GM19043 (cell line): ENCODE data around the gene RNASE3.
"Not testable (repeated sequence)": the region's sequence is repeated elsewhere in the genome, so short reads cannot be mapped to it uniquely, and the experiment has no call there.

Experiments
- ATAC-seq: cut with Tn5 transposase; IDR thresholded peaks from one replicate; pipeline ENCODE4 v1.9.1; 2021; ENCODE audit warnings: low read depth; ENCODE audit not compliant: unreplicated experiment

The RNASE3 gene

GRCh38 chr14:20907214-20907613, 16.0 kb downstream of the RNASE3 start:
- ATAC-seq, result no peak

- not testable (repeated sequence) for ATAC-seq
Measured at GRCh38 chr14:20910822-20911221, 19.6 kb downstream of the RNASE3 start.

DNA sequence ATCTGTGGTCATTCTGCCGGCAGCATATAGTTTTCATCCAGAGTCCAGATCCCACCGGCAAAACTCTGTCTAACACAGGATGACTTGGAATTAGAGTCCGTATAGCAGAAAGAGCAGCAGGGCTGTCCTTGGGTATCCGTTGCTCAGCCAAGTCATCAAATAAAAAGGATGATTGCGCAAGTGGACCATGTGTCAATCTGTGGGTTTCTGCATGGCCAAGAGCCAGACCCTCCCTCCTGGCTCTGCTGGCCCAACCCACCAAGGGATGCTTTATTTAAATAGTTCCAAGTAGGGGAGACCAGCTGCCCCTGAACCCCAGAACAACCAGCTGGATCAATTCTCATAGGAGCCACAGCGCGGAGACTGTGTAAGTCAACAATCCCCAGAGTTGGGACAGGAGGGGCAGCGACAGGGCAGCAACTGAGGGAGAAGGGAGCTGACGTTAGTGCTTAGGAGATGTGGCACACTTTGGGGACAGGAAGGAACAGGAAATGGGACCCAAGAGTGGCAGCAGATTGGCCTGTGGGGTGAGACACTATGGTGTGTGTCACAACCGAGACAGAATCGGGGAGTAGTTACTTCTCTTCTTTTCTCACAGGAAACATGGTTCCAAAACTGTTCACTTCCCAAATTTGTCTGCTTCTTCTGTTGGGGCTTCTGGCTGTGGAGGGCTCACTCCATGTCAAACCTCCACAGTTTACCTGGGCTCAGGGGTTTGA, 28.0 kb downstream of the RNASE3 start:
- not testable (repeated sequence) for ATAC-seq

DNA sequence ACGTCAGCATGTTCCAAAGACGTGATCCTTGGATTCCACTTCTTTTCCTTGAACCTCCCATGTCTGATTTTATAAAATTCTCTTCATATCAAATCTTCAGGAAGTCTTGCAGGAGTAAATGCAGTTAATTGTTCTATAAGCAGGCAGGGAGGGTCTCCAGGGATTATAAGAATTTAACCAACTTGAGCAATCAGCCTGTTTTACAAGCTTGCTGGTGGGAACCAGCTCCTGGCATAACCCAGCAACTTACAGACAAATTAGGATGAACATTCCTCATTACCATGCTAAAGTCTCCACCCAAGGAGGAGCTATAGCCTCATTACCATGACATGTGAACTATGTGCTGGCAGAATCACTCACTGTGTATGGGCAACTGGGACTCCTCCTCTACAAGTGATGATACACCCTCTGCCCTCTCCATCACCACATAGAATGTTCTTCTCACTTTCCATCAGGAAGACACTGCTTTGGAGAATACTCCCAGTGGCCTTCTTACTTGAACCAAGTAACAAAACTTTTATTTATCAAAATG, 32.6 kb downstream of the RNASE3 start:
- ATAC-seq, result not testable (repeated sequence)

DNA sequence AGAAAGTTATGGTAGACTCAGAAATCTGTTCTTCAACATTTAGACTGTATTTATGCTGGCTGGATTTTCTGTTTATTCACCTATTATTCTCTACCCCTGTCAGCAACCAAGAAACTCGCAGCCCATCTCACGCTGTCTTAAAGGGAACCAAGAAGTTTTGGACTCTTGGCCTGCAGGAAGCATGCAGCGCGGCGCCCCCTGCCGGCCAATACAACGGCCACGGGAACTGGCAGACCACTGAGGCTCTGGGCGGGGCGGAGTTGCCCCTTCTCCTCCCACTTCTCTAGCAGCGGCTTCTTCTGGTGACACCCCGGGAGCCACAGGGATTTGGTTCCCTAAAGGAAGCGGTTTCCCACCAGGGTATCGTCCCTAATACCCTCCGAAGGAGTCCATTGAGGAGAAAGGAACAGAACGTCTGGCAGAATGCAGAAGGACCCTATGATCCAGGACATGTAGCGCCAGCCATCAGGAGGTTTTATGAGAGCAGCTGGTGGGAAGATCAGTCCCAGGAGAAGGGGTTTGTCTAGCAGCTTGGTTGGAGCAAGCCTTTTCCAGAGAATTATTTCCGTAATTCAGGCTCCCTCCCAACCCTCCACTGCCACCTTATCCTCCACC, 43.1 kb downstream of the RNASE3 start:
- ATAC-seq, result no peak

DNA sequence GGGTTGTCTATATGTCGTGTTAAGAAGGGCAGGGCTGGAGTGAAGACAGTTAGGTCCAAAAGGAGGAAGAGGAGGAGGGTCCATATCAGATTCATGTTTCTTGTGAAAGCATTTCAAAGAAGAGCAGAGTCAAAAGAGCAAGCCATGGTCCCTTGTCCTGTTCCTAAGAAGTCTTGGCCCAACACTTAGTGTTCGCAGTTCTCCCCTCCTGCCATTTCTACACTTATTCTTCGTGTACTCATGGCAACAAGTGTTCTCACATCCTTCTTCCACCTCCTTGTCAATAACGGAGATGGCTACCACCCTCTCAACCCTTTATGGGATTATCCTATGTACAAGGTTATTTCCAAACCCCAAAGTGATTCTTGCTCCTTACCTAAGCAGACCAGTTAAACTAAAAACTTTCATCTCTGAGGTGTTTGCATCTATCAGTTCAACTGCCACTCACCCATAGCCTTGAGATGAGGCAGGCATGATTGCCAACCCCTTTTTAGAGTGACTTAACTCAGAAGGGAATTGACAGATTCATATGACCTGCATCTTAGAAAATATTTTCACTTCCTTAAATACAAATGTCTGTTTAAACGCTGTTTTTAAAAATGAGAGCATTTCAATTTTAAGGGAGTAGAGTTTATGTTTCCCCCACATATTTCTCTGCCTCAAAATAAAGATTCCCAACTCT, 44.3 kb downstream of the RNASE3 start:
- ATAC-seq, result no peak
